GM18519 (cell line): ENCODE measurements around the gene HHLA2.

Source experiments
- ATAC-seq: cut with Tn5 transposase; IDR thresholded peaks from one replicate; pipeline ENCODE4 v1.9.1; 2021; ENCODE audit warnings: mild to moderate bottlenecking, moderate library complexity; ENCODE audit not compliant: unreplicated experiment, low FRiP score

The HHLA2 gene

DNA sequence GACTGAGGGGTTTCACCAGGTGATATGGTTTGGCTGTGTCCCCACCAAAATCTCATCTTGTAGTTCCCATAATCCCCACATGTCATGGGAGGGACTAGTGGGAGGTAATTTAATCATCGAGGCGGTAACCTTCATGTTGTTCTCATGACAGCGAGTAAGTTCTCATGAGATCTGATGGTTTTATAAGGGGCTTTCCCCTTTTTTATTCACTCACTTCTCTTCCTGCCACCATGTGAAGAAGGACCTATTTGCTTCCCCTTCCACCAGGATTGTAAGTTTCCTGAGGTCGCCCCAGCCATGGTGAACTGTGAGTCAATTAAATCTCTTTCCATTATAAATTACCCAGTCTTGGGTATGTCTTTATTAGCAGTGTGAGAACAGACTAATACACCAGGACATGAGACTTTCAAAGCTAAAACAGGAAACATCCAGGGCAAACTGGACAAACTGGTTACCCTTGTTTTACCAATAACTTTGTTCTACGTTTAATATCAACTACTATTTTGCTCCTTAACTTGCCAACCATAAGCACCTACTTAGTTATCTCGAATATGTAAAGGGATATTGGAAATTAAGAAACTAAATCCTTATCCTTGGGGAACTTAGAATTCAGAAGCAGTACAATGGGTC is 115.9 kb downstream of the HHLA2 start:
- ATAC-seq = no peak

DNA sequence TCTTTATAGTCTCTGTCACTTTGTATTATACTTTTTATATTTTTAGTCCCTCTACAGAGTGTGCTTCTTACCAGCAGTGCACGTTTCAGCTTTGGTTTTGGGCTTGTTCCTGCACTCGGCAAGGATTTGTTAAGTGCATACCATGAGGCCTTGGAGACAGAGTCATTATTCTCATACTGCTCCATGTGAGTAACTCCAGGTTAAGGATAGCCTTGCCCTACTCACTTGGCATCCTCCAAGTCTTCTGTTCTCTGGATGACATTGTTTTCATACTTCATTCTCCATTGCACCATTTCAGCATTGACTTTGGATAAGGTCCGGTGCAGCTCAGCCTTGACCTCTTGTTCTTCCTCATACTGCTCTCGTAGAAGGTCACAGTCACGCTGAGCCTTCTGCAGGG is 117.7 kb downstream of the HHLA2 start:
- ATAC-seq = no peak

DNA sequence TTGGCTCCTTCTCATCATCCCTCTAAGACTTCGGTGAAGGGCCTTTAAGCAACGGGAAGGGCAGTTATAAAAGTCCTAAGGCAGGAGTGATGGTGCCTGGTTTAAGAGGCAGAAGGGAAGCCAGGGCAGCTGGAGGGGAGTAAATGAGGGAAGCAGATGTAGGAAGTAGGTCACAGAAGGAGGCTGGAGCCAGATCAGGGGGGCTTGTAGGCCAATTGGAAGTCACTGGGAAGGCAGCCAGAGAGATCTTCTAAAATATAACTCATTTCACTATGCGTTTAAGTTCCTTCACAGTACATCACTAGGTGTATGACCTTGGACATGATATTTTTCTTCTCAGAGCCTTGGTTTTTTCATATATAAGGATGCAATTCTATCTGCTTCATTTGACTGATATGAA is 119.3 kb downstream of the HHLA2 start:
- ATAC-seq = no peak

DNA sequence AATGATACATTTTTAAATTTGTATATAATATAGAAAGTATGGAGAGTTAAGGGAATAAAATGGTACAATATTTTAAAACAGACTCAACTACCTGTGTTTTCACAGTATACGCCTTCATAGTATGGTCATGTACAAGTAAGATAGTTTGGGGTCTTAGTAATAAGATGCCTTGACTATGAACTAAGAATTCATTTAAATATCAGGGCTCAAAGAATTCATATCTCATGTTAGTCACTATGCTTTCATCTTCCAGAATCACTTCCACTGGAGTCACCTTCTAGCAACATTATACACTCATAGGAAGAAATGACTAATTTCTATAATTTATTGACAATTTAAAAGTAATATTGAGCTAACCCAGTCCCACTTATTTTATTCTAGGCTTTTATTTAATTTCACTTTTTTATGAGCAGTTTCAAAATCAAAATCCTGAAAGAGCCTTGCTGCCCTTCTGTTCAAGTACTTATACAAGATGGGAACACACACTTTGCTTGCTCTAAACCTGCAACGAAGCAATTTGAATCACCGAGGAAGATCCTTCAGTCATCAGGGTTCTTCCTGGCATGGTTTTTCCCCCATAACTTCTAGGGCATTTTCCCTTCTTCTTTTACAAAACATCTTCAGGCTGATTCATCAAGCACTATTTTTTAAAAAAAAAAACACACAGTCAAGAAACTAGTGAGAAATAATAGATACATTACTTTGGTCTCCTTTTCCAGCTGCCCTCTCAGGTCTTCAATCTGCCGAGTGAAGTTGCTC is 119.9 kb downstream of the HHLA2 start:
- ATAC-seq = no peak

DNA sequence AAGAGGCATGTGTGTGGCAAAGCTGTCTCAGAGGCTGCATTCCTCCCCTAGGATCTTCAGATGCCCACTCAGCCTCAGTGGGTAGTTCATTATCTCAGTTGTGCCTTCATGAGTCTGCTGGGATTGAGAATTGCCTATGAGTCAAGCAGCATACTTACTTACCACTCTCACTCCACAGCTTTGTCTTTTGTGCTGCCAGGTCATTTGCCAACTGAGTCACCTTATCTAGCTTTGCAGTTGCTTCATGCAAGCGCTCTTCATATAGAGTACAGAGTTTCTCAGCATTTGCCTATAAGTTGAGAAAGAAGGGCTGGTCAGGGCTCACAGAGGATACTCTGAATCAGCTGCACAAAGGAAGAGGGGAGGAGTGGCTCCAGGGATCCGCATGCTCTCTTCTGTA is 124.6 kb downstream of the HHLA2 start:
- ATAC-seq = no peak
